ENCODE measurements around the gene DRC7. TPM values are rescaled to one million over a fixed set of nuclear protein-coding genes. Genes with fewer than 3 reads are reported as not detected.
A peak's percentile ranks its signal among the peaks of the same experiment; 100 is the strongest.

DRC7 gene
- total RNA-seq, 1 donor from 2014 or later: not detected

DNA sequence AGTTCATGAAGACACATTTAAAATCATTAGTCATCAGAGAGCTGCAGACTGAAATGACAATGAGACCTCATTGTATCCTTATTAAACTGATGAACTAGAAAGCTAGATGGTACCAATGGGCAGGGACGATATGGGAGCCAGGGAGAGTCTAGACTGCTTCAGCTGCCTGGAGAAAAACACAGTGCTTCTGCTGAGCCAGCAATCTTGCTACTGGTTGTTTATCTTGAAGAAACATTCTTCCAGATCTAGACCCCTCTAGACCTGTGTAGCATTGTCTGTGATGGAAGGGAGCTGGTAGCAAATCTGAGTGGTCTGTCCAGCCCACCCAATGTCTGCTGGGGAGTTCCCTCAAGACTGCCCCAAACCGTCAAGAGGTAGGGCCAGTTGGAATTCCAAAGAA is 2.0 kb upstream of the DRC7 start:
- DNase-seq (ENCODE audit: low read depth): no peak

DNA sequence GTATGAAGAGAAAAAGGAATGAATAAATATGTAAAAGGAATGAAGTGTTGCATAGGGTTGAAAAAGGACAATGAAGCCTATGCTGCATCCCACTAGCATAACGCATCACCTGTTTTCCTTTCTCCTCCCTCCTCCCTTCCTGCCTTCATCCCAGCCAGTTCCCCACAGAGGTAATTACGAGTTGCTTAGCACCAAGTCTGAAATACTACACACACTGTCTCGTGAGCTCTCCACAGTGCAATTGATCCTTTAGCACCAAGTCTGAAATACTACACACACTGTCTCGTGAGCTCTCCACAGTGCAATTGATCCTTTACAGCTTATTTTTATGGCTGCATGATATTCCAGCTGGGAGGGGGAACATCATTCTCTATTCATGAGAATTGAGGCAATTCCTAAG is 1.1 kb upstream of the DRC7 start:
- DNase-seq (ENCODE audit: low read depth): no peak

DNA sequence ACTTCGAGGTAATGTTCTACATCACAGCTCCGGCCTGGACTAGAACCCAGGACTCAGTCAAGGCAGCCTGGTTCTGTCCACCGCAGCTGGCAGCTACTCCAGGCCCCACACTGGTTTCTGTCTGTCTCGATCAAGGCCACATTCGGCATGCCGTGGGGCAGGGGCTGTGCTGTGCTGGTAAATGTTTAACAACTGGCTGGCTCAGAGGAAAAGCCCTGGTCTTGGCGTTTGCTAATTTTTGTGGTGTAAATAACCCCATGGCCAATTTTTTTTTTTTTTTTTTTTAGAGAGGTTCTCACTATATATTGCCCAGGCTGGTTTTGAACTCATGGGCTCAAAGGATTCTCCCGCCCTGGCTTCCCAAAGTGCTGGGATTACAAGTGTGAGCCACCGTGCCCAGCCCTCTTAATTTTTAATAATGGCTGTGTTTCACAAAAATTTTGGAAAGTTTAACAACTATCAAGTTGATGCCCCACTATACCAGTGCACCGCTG is 328 bp upstream of the DRC7 start:
- no peak for DNase-seq (ENCODE audit: low read depth)

DNA sequence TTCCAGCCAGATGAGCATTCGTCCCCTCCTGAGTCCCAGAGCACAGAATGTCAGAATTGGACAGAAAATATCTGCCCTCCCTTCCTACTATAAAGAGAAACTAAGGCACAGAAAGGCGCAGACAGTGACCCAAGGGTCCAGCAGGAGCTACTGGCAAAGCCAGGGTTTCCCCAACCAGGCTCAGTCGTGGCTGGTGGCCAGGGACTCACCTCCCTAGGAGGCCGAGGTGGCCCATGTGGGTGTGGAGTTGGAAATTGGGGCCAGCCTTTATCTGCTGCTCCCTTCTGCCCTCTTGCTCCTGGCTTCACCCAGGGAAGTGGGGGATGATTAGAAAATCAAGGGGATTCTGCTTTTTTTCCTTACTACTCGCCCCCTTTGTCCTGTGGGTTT is 1.1 kb downstream of the DRC7 start:
- DNase-seq (ENCODE audit: low read depth): no peak

DNA sequence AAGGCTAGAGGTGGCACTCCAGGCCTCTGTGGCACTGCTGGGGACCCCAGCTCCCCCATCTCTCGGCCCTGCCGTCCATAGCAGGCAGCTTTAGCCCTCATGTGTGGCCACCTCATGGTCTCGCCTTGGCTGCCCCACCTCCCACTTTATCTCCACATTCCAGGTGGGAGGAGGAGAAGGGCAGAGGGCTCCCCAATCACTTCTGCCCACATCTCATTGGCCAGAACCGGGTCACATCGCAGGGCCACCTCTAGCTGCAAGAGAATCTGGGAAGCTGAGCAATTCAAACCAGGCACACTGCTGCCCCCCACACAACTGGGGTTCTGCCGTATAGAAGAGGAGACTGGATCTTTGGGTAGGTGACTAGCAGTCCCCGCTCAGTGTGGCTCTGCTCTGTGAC is 1.6 kb downstream of the DRC7 start:
- DNase-seq (ENCODE audit: low read depth): no peak

DNA sequence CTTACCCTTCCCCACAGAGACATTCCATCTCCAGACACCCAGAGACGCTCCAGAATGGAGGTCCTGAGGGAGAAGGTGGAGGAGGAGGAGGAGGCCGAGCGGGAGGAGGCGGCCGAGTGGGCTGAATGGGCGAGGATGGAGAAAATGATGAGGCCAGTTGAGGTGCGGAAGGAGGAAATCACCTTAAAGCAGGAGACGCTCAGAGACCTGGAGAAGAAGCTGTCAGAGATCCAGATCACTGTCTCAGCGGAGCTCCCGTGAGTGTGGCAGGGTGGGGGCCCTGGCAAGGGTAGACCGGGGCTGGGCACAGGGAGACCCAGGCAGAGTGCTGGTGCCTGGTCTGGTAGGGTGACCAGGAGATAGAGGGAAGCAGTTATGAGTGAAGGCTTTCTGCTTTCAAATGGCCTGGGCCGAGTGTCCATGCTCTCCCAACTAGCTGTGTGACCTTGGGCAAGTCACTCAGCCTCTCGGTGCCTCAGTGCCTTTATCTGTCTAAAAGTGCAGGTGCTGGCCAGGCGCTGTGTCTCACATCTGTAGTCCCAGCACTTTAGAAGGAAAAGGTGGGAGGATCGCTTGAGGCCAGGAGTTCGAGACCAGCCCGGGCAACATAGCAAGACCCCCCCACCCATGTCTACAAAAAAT is 3.4 kb downstream of the DRC7 start:
- no peak for DNase-seq (ENCODE audit: low read depth)

DNA sequence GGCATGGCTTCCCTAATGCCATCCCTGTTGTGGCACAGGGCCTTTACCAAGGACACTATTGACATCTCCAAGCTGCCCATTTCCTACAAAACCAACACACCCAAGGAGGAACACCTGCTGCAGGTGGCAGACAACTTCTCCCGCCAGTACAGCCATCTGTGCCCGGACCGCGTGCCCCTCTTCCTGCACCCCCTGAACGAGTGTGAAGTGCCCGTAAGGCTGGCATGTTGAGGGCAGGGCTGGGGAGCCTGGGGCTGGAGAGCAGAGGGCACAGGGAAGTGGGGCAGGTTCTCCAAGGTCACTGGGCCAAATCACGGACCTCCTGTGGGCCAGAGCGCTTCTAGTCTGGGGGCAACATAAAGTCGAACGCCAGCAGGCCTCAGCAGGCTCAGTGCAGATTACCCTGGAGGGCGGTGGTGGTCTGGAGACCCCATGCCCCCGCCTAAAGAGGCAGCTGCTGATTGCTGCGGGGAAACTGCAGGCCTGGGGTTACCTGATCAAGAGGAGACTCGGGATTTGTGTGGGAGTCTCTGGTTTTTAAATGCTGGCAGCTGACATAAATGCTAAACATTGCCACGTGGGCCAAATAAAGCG is 4.3 kb downstream of the DRC7 start:
- DNase-seq (ENCODE audit: low read depth): no peak

DNA sequence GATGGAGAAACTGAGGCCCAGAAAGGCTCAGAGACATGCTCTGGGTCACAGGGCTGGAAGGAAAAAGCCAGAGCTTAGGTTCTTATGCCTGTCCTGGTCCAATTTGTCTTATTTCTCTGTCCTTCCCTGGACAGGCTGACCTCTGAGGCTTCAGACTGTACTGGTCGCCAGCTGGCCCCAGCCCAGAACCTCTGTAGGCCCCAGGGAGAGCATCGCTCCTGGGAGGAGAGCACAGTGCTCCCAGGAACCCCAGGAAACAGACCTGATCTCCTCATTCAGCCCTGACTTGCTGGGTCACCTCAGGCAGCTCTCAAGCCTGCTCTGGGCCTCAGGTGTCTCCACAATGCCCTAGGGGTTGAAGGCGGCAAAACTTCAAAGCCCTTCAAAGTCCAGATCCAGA is 4.9 kb downstream of the DRC7 start:
- no peak for DNase-seq (ENCODE audit: low read depth)

DNA sequence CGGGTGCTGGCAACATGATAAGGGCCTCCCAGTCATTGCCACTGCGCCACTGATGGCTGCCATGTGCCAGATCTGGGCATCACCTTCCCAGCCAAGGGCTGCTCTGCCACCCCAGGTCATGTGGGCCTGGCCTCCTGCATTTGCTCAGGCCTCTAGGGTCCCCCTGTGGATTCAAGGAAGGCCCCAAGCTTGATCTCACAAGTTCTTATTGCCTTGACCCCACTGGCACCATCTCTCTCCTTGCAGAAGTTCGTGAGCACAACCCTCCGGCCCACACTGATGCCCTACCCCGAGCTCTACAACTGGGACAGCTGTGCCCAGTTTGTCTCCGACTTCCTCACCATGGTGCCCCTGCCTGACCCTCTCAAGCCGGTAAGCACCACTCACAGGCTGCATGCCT is 5.3 kb downstream of the DRC7 start:
- no peak for DNase-seq (ENCODE audit: low read depth)

DNA sequence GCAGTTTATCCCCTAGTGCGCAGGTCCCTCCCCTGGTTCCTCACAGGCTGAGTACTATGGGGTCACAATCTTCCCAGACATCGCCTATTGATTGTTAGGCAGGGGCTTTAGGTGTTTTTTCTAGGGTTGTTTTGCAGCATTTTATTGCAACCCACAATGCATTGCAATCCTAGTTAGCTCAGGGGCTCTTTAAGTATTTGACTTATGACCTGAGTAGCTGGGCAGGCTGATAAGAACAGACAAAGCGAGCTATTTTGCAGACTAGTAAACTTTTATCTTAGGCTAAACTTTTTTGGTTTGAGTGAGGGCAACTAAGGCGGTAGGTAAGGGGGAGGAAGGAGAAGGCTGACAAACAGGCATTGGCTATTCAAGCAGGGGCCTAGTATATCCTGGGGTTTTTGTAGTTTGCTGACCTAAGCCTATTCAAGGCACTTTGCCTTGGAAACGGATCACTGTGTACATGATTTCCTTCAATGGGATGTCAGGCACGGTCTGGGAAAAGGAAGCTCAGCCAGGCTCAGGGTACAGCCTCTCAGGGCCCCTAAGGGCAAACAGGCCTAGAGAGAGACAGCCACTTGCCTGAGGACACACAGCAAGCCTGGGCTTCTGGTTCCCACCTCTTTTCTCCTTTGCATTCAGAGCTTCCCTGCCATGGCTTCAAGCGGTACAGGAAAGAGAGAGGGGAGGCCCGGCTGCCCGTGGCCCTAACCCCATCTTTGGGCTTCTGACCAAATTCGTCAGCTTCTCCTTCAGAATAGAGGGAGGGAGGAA is 6.4 kb downstream of the DRC7 start:
- no peak for DNase-seq (ENCODE audit: low read depth)

DNA sequence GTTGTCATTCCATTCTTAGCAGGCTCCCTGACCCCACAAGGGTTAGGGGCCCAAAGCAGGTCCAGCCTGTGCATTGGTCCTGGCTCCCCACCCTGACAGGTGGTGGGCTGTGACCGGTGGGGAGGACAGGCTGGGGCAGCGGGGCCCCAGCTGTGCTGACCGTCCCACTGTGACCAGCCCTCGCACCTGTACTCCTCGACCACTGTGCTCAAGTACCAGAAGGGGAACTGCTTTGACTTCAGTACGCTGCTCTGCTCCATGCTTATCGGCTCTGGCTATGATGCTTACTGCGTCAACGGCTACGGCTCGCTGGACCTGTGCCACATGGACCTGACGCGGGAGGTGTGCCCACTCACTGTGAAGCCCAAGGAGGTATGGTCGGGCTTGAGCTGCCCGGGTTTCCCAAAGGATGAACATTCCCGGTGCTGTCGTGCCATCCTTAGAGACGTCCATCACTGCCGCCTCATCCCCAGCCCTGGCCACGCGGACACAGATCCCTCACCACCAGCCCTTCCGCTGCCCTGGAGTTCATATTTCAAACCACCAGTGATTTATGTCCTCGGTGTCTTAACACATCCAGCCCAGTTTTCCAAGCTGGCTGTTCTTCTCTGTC is 7.3 kb downstream of the DRC7 start:
- DNase-seq (ENCODE audit: low read depth): peak; percentile 49

DNA sequence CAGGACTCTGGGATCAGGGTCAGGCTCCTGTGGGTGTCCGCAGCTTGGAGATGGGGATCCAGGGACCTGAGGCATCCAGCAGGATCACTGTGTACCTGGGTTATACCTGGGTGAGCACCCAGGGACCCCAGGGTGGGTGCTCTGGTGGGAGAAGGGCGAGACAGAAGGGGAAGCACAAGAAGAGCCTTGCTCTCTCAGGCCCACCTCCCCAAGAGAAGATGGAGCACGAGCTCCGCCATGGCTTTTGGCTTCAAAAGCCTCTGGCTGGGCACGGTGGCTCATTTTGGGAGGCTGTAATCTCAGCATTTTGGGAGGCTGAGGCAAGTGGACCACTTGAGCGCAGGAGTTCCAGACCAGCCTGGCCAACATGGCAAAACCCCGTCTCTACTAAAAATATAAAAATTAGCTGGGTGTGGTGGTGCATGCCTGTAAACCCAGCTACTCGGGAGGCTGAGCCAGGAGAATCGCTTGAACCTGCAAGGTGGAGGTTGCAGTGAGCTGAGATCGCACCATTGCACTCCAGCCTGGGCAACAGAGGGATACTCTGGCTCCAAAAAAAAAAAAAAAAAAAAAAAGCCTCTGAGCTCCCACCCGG is 8.9 kb downstream of the DRC7 start:
- DNase-seq (ENCODE audit: low read depth): no peak

DNA sequence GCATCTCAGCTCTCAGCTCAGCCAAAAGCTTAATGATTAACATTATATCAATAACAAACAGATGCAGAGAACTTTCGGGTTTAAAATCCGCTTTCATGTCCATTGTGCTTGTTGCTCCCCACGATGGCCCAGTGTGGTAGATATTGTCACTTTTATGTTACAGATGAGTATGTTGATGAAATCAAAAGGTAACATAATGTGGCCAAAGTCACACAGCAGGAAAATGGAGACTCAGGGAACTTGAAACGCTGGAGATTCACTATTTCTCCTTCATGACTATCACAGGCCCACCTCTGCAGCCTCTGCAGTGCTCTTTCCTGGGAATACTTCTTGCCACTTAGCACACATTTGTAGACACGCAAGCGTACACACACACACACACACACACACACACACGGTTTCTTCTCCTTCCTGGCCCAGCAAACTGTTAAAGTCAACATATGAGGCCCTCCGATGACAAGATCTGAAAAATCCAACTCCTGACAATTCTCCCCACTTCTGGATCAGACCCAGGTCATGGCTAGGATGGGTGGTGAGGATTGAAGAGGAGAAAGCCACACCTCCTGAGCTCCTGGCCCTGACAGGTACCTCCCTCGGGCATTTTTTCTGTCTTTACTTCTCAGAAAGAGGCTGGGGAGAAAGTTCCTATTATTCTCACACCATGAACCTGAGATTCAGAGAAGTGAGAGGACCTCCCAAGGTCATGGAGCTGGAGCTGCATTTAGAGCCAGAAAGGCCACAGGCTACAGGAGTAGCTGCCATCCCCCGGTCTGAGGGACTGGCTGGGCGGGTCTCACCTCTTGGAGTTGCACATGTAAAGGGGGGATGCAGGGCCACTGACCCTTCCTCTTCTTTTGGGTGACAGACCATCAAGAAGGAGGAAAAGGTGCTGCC is 9.7 kb downstream of the DRC7 start:
- DNase-seq (ENCODE audit: low read depth): no peak

DNA sequence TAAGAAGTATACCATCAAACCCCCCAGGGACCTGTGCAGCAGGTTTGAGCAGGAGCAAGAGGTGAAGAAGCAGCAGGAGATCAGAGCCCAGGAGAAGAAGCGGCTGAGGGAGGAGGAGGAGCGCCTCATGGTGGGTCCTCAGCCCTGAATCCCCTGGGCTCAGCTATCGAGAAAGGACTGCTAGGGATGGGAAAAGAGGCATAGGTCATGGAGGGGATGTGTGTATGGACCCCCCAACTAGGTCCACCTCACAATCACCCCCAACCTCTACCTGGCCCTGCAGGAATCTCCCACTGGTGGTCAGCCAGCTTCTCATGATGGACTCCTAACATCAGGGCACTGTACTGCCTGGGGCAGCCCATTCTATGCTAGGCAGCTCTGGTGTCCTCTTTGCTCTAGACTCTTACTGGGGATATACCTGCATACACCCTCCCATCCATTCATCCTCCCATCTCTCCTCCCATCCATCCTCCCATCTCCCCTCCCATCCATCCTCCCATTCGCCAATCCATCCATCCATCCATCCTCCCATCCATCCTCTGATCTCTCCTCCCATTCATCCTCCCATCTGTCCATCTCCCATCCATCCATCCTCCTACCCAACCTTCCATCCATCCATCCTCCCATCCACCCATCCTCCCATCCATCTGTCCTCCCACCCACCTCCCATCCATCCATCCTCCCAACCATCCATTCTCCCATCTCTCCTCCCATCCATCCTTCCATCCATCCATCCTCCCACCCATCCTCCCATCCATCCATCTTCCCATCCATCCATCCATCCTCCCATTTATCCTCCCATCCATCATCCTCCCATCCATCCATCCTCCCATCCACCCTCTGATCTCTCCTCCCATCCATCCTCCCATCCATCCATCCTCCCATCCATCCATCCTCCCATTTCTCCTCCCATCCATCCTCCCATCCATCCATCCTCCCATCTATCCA is 10.6 kb downstream of the DRC7 start:
- no peak for DNase-seq (ENCODE audit: low read depth)

DNA sequence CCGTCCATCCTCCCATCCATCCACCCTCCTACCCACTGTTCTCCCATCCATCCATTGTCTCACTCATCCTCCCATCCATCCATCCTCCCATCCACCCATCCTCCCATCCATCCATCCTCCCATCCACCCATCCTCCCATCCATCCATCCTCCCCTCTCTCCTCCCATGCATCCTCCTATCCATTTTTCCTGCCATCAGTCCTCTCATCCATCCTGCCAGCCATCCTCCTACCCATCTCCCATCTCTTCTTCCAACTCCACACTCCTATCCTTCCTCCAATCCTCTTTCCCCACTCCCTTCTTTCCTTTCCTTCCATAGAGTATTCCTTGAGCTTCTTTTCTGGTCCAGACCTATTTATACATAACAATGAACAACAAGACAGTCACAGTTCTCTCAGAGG is 12.1 kb downstream of the DRC7 start:
- DNase-seq (ENCODE audit: low read depth): no peak

DNA sequence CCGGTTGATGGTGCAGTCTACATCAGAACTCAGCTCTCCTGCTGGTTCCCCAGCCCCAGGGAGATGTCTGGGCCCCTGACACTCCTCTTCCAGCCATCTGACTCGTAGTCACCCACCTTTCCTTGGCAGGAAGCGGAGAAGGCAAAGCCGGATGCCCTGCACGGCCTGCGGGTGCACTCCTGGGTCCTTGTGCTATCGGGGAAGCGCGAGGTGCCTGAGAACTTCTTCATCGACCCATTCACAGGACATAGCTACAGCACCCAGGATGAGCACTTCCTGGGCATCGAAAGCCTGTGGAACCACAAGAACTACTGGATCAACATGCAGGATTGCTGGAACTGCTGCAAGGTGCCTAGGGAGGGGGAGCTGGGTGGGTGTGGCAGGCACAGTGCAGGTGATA is 12.7 kb downstream of the DRC7 start:
- no peak for DNase-seq (ENCODE audit: low read depth)

DNA sequence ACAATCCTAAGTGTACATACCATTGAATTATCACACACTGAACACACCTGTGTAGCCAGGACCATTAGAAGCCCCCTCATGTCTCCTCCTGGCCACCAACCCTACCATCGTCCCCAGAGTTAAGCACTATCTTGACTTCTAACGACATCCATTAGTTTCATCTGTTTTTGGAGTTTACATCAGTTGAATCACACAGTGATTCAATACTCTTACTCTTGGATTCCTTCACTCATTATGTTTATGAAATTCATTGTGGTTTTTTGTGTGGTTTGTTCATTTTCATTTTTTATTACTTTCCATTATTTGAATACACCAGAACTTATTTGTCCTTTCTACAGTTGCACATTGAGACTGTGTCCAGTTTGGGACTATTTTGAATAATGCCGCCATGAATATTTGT is 13.6 kb downstream of the DRC7 start:
- no peak for DNase-seq (ENCODE audit: low read depth)

DNA sequence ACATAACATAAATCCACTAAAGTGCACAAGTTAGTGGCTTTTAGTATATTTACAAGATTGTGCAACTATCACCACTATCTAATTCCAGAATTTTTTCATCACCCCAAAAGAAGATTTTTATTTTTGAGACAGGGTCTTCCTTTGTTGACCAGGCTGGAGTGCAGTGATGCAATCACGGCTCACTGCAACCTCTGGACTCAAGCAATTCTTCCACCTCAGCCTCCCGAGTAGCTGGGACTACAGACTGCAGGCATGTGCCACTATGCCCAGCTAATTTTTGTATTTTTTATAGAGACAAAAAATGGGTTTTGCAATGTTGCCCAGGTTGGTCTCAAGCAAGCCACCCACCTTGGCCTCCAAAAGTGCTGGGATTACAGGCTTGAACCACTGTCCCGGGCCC is 15.1 kb downstream of the DRC7 start:
- DNase-seq (ENCODE audit: low read depth): no peak

DNA sequence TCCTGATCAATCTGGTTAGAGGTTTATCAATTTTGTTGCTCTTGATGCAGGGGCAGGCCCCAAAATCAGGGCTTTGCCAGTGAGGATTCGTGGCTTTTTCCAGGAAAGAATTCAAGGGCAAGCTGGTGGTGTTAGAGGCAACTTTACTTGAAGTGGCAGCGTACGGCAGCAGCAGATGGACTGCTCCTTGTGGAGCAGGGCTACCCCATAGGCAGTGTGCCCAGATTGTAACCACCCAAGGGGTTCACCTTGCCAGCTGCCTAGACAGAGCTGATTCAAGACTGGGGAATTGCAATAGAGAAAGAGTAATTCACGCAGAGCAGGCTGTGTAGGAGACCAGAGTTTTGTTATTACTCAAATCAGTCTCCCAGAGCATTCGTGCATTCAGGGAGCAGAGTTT is 16.7 kb downstream of the DRC7 start:
- no peak for DNase-seq (ENCODE audit: low read depth)

DNA sequence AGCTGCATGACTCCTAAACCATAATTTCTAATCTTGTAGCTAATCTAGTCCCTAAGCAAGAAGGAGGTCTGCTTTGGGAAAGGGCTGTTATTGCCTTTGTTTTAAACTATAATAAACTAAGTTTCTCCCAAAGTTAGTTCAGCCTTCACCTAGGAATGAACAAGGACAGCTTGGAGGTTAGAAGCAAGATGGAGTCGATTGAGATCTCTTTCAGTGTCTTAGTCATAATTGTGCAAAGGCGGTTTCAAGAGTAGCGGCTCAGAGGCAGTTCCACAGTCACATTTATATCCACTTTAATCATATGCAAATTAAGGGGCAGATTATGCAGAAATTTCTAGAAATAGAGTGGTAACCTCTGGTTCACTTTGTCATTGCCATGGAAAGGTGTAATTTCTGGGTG is 17.4 kb downstream of the DRC7 start:
- no peak for DNase-seq (ENCODE audit: low read depth)

All from myocyte (in vitro differentiated cells).